NOMO-1 treated with dmso at 0.1 percent for 144 hours (cell line): ENCODE data around the gene PEAK1.

Source experiments
- DNase-seq: peaks from one replicate; lab custom pipeline; 2025; ENCODE audit not compliant: unreplicated experiment; lab: John Stamatoyannopoulos, UW

Gene PEAK1

DNA sequence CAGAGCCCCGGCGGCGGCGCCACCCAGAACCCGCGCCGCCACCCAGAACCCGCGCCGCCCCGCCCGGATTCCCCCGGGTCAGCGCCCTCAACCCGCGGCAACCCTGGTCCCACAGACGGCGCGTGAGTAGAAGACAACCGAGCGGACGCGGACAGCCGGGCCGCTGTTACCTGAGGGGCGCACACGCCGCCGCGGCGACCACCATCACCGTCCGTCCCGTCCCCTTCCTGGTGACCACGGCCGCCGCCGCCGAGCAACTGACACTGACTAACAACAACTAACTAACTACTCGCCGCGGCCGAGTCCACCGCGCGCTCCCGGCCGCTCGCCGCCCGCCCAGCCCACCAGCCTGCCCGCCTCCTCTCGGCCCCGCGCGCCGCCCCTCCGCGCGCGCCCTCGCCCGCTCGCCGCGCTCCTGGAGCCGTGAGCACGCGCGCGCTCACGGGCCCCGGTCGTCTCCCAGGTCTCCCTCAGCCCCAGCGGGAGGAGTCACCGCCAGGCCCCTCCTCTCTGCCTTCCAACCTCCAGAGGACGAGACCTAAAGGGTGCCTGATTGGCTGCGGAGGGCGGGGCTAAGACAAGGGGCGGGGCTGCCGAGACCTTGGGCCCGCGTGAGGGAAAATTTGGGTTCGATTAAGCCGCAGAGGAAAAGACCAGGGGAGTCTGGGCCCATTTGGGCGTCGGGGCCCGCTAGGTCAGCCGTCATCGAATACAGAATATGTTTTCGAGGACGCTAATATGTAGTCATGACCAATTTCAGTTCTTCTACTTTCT lies at the start of gene PEAK1:
TSS of gene PEAK1 (minus strand) at position 269 of the 774 bp plus-strand sequence. CDS start 238,178 bp downstream, outside the sequence.
- peak; percentile 95 for DNase-seq

GRCh38 chr15:77468896-77469295 lies 49.0 kb upstream of the PEAK1 start:
- no peak for DNase-seq

- no peak for DNase-seq
Measured at GRCh38 chr15:77466521-77466920, 46.6 kb upstream of the PEAK1 start.

DNA sequence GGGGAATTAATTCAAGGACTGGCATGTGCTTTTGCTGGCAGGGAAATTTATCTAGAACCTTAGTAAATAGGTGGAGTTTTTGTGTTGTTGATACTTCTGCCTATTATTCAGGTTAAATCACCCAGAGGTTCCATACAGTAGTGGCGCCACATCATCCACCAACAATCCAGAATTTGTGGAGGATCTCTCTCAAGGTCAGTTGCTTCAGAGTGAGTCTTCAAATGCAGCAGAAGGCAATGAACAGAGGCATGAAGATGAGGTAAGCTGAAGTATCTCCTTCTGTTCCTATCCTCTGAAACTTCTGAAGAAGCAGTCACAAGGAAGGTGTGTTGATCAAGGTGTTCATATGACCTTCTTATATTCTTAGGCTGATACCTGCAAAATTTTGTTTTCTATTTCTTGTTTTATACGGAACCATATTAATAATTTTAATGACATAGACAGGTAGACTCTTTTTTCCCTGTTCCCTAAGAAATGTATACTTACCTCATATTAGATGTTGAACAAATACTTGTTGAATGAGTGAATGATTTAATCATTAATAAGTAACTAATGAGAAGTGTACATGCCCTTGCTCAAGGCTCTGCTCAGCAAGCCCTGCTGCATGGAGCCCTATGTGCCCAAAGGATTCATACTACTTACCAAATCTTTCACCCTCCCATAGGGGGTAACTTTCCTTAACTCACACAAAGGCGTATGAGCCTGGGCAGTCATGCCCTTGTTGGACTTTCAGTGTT lies 44.4 kb upstream of the PEAK1 start:
- DNase-seq: no peak

GRCh38 chr15:77461486-77461885 lies 41.6 kb upstream of the PEAK1 start:
- no peak for DNase-seq

GRCh38 chr15:77459031-77459430 lies 39.1 kb upstream of the PEAK1 start:
- no peak for DNase-seq

- no peak for DNase-seq
Measured at GRCh38 chr15:77457905-77458265, 38.0 kb upstream of the PEAK1 start.

GRCh38 chr15:77457191-77457904 lies 37.4 kb upstream of the PEAK1 start:
- DNase-seq: no peak

- no peak for DNase-seq
Measured at GRCh38 chr15:77456746-77457145, 36.8 kb upstream of the PEAK1 start.

DNA sequence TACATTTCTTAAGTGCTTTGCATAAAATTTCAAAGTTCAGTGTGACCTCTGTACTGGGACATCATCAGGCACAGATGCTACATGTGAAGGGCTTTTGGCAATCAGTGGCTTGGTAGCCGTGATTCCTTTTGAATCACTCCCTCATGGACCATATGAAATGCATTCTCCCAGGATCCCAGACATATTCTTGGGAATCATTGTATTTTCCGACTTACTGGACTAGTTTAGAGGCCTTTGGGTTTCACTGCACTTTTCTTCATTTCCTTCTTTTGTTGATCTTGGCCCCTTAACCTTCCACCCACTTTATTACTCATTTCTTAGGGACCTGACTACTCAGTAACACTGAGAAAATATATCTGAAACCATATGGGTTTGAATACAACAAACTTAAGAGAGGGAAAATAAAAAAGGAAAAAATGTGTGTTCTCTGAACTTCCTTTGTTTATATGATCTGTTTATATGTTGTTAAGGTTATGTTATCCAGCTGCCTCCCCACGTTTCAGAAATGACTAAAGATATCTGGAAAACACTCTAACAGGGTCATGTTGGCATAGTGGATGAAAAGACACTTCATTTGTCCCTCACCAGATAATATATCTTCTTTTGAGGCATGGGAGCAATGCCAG lies 35.9 kb upstream of the PEAK1 start:
- DNase-seq: no peak

GRCh38 chr15:77454951-77455350 lies 35.0 kb upstream of the PEAK1 start:
- DNase-seq: no peak

GRCh38 chr15:77454265-77454664 lies 34.4 kb upstream of the PEAK1 start:
- no peak for DNase-seq

- no peak for DNase-seq
Measured at GRCh38 chr15:77446840-77447390, 27.0 kb upstream of the PEAK1 start.

- no peak for DNase-seq
Measured at GRCh38 chr15:77440378-77440999, 20.6 kb upstream of the PEAK1 start.

DNA sequence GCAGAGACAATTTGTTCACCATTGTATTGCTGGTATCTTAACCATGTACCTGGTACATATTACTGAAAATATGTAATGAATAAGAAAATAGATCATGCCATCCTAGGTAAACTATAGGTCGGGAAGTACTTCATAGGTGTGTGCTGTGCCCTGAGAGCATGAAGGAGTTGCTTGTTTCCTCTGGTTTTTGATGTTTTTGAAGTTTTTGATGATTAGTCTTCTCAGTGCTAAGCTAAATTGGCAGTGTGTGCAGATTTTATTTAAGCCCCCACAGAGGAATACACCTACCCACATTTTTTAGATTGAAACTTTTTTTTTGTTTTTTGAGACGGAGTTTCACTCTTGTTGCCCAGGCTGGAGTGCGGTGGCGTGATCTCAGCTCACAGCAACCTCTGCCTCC lies 17.4 kb upstream of the PEAK1 start:
- DNase-seq: no peak

DNA sequence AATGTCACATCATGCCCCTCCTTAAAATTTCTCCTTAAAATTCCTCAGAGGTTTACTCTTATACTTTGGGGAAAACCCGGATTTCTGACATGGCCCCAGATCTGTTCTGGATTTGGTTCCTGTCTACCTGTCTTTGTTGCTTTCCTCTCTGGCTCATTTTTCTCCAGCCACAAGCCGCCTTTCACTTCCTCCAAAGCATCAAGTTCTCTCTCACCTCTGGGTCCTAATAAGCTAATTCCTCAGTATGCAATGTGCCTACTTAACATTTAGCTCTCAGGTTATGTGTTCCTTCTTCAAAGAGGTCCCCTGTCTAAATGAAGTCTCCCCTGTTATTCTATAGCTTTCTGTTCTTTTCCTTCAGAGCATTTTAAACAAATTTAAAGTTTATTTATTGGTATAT lies 16.9 kb upstream of the PEAK1 start:
- DNase-seq: no peak

- no peak for DNase-seq
Measured at GRCh38 chr15:77430652-77431051, 10.7 kb upstream of the PEAK1 start.

- DNase-seq: no peak
Measured at GRCh38 chr15:77430213-77430612, 10.3 kb upstream of the PEAK1 start.

DNA sequence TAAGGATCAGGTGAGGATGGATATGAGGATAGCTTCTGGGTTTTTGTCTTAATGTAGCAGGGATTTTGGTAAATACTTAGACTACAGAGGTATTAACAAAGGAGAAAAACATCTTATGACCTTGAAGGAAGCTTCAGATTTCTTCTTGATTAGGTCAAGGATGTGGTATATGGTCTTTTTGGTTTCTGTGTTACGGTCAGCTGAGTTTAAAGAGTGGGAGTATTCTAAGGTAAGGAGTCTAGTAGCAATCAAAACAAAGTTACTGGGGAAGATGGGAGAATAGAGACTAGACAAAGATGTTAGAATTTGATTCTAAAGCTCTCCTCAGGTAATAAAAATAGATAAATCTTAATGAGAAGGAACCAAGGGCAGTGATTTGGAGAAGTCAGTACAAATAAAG lies 7.0 kb upstream of the PEAK1 start:
- DNase-seq: no peak

- DNase-seq: no peak
Measured at GRCh38 chr15:77426377-77426776, 6.5 kb upstream of the PEAK1 start.

DNA sequence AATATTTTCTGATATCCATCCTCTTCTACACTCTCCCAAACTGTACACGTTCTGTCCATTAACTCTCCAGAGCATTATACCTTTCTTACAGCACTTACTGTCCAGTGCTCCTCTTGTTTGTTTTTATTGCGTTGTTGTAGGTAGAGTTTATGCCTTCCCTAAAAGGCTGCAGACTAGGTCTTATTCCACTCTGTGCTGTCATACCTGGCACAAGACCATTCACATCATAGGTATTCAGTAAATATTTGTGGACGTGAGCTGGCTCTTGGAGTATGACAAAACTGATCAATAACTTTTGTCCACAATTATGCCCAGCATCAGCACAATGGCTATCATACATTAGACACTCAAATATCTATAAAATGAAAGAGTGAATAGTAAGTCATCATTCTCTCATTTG lies 5.2 kb upstream of the PEAK1 start:
- no peak for DNase-seq
